HepG2 (cell line): ENCODE measurements around the gene CABLES2. TPM values are rescaled to one million over a fixed set of nuclear protein-coding genes. Genes with fewer than 3 reads are reported as not detected.
A peak's percentile ranks its signal among the peaks of the same experiment; 100 is the strongest.

Source experiments
- ATM ChIP-seq: fragments of 450-650 bp; IDR thresholded peaks from 2 replicates; pipeline ENCODE4 v1.7.1; 2017; ENCODE audit warnings: mild to moderate bottlenecking, borderline replicate concordance
- CHD4 ChIP-seq: fragments of 200-600 bp; sonication (generic); IDR thresholded peaks from 2 replicates; pipeline ENCODE4 v1.7.0; 2017; ENCODE audit warnings: mild to moderate bottlenecking, low read length, borderline replicate concordance
- ETS1 ChIP-seq: sonication (generic); formaldehyde crosslinking; IDR thresholded peaks from 2 replicates; pipeline ENCODE4 v1.4.0; 2020; ENCODE audit warnings: missing genetic modification reagents
- HNRNPH1 ChIP-seq: fragments of 200-400 bp; formaldehyde crosslinking; optimal IDR thresholded peaks from 2 replicates; pipeline ENCODE3; 2017; ENCODE audit warnings: mild to moderate bottlenecking, low read depth, low read length
- KAT8 ChIP-seq: IDR thresholded peaks from 2 replicates; pipeline ENCODE4 v1.6.1; 2016; ENCODE audit warnings: missing genetic modification reagents, missing compliant biosample characterization
- KDM2A ChIP-seq: sonication (generic); formaldehyde crosslinking; IDR thresholded peaks from 2 replicates; pipeline ENCODE4 v1.4.0; 2020; ENCODE audit warnings: low read depth, missing genetic modification reagents, borderline replicate concordance
- KMT2B ChIP-seq: IDR thresholded peaks from 2 replicates; pipeline ENCODE4 v1.6.1; 2016; ENCODE audit warnings: missing genetic modification reagents, missing compliant biosample characterization
- MNT ChIP-seq: fragments of 450-650 bp; IDR thresholded peaks from 2 replicates; pipeline ENCODE4 v1.6.1; 2016
- PHF20 ChIP-seq: sonication (generic); formaldehyde crosslinking; IDR thresholded peaks from 2 replicates; pipeline ENCODE4 v1.5.0; 2020; ENCODE audit warnings: mild to moderate bottlenecking, missing genetic modification reagents
- ZGPAT ChIP-seq: IDR thresholded peaks from 2 replicates; pipeline ENCODE4 v1.6.1; 2016; ENCODE audit warnings: mild to moderate bottlenecking
- ZNF121 ChIP-seq: sonication (generic); formaldehyde crosslinking; IDR thresholded peaks from 2 replicates; pipeline ENCODE4 v1.5.0; 2020; ENCODE audit warnings: mild to moderate bottlenecking, missing genetic modification reagents
- ZNF180 ChIP-seq: sonication (generic); formaldehyde crosslinking; IDR thresholded peaks from 2 replicates; pipeline ENCODE4 v1.4.0; 2020; ENCODE audit warnings: low read depth, missing genetic modification reagents, borderline replicate concordance
- ZNF3 ChIP-seq: IDR thresholded peaks from 2 replicates; pipeline ENCODE4 v1.7.0; 2017; ENCODE audit warnings: inconsistent platforms
- ZNF431 ChIP-seq: sonication (generic); formaldehyde crosslinking; IDR thresholded peaks from 2 replicates; pipeline ENCODE4 v1.9.0; 2022; ENCODE audit warnings: missing genetic modification reagents, low read depth, mild to moderate bottlenecking, borderline replicate concordance
- ZNF468 ChIP-seq: sonication (generic); formaldehyde crosslinking; IDR thresholded peaks from 2 replicates; pipeline ENCODE4 v1.8.0; 2022; ENCODE audit warnings: mild to moderate bottlenecking, moderate library complexity, missing genetic modification reagents
- ZNF580 ChIP-seq: IDR thresholded peaks from 2 replicates; pipeline ENCODE4 v1.6.1; 2016; ENCODE audit warnings: low read depth, borderline replicate concordance
- ZNF652 ChIP-seq: IDR thresholded peaks from 2 replicates; pipeline ENCODE4 v1.6.1; 2016; ENCODE audit warnings: low read depth, borderline replicate concordance
- ZNF777 ChIP-seq: sonication (generic); formaldehyde crosslinking; IDR thresholded peaks from 2 replicates; pipeline ENCODE4 v1.4.0; 2020; ENCODE audit warnings: missing genetic modification reagents
- polyA plus RNA-seq, 8 experiments: library from polyadenylated mRNA; depleted of rRNA in 3 of 8; stranded (reverse) in 7 of 8; unstranded in 1 of 8; fragments of >200 nt; fragmentation: Illumina TruSeq in 4 of 8; extraction: Trizol in 4 of 8; gene quantifications; 2 replicates each; pipeline versions ENCODE4 v1.2.1 to v1.2.3, GENCODE V29; 2011 to 2016; ENCODE audit warnings: low read depth in 4 of 8, missing spikeins in 1 of 8, mixed read lengths in 1 of 8; ENCODE audit not compliant: insufficient read depth in 1 of 8
- total RNA-seq, 5 experiments: library from RNA; depleted of rRNA; stranded (reverse); fragments of >200 nt; fragmentation: Illumina TruSeq; extraction: Trizol; gene quantifications; 2 replicates each; pipeline ENCODE4 v1.2.3, GENCODE V29; 2016; ENCODE audit warnings: low read depth in 1 of 5
- TF ChIP-seq, protein P1 (sequence below): sonication (generic); formaldehyde crosslinking; IDR thresholded peaks from 2 replicates; pipeline ENCODE4 v1.8.0; 2023; ENCODE audit warnings: mild to moderate bottlenecking, missing genetic modification reagents
- TF ChIP-seq, protein P2 (sequence below): sonication (generic); formaldehyde crosslinking; conservative IDR thresholded peaks from 2 replicates; pipeline ENCODE4 v1.4.0; 2020; ENCODE audit warnings: missing genetic modification reagents
- TF ChIP-seq, protein P3 (sequence below): sonication (generic); formaldehyde crosslinking; conservative IDR thresholded peaks from 2 replicates; pipeline ENCODE4 v1.8.0; 2022; ENCODE audit warnings: low read depth, missing genetic modification reagents

The CABLES2 gene
- total and polyA plus RNA-seq, 2 of the 13 experiments (the other 11 are each of a cell fraction or from before 2014, with no cell fraction given): 5.2 to 9.7 TPM

GRCh38 chr20:62367633-62368391 is 39.3 kb downstream of the CABLES2 start (continued):
- no peak; the same call in 1 of the 2 replicates for TF ChIP-seq CHD4
- no peak for TF ChIP-seq ZNF121 (CRISPR knock-in tag)
- TF ChIP-seq KAT8: peak; percentile 55
- TF ChIP-seq, protein P1, sequence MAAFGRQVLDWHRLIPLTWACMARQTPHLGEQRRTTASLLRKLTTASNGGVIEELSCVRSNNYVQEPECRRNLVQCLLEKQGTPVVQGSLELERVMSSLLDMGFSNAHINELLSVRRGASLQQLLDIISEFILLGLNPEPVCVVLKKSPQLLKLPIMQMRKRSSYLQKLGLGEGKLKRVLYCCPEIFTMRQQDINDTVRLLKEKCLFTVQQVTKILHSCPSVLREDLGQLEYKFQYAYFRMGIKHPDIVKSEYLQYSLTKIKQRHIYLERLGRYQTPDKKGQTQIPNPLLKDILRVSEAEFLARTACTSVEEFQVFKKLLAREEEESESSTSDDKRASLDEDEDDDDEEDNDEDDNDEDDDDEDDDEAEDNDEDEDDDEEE: peak; percentile 59; the same call in 1 of the 2 replicates
- TF ChIP-seq ZNF777 (CRISPR knock-in tag): peak; percentile 69
- peak; percentile 96 for TF ChIP-seq ZNF468
- peak; percentile 56; the same call in 1 of the 2 replicates for TF ChIP-seq KMT2B (CRISPR knock-in tag)
- no peak; the same call in 1 of the 2 replicates for TF ChIP-seq ZNF3 (CRISPR knock-in tag)
- TF ChIP-seq ZNF180 (CRISPR knock-in tag): no peak
- peak; percentile 27; the same call in 1 of the 2 replicates for TF ChIP-seq ETS1 (CRISPR knock-in tag)
- peak; percentile 53 for TF ChIP-seq KDM2A (CRISPR knock-in tag)
- TF ChIP-seq ZNF431 (CRISPR knock-in tag): 0 out of 2 replicates have a peak, but pooled peaks have one; percentile 70
- peak; percentile 76 for TF ChIP-seq ZNF652 (CRISPR knock-in tag)
- TF ChIP-seq, protein P2, sequence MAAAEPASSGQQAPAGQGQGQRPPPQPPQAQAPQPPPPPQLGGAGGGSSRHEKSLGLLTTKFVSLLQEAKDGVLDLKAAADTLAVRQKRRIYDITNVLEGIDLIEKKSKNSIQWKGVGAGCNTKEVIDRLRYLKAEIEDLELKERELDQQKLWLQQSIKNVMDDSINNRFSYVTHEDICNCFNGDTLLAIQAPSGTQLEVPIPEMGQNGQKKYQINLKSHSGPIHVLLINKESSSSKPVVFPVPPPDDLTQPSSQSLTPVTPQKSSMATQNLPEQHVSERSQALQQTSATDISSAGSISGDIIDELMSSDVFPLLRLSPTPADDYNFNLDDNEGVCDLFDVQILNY (CRISPR knock-in tag): peak; percentile 37
- no peak for TF ChIP-seq MNT
- no peak for TF ChIP-seq HNRNPH1
- peak; percentile 53 for TF ChIP-seq PHF20 (CRISPR knock-in tag)
- TF ChIP-seq ZGPAT (CRISPR knock-in tag): 0 out of 2 replicates have a peak, but pooled peaks have one; percentile 47
- TF ChIP-seq ZNF580 (CRISPR knock-in tag): peak; percentile 27
- no peak for TF ChIP-seq ATM
- TF ChIP-seq, protein P3, sequence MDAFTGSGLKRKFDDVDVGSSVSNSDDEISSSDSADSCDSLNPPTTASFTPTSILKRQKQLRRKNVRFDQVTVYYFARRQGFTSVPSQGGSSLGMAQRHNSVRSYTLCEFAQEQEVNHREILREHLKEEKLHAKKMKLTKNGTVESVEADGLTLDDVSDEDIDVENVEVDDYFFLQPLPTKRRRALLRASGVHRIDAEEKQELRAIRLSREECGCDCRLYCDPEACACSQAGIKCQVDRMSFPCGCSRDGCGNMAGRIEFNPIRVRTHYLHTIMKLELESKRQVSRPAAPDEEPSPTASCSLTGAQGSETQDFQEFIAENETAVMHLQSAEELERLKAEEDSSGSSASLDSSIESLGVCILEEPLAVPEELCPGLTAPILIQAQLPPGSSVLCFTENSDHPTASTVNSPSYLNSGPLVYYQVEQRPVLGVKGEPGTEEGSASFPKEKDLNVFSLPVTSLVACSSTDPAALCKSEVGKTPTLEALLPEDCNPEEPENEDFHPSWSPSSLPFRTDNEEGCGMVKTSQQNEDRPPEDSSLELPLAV (CRISPR knock-in tag): no peak
